Upper lobe of left lung (tissue), 6 donors: ENCODE data around the gene LRRIQ4. TPM values are rescaled to one million over a fixed set of nuclear protein-coding genes. Genes with fewer than 3 reads are reported as not detected.

Source experiments
- ATAC-seq, 2 donors: fragments of 200-7000 bp; cut with Tn5 transposase; one replicate each; pipeline ENCODE4 v1.9.1; 2022; ENCODE audit warnings: mild to moderate bottlenecking in 2 of 2, moderate library complexity in 2 of 2; ENCODE audit not compliant: low FRiP score in 2 of 2
- DNase-seq, 2 donors: peaks; one replicate each; pipeline ENCODE4 v3.0.0-alpha.2; 2019 to 2020
- H3K27ac ChIP-seq, 4 donors: fragments of 200-600 bp; sonication (generic); one replicate each; pipeline ENCODE4 v1.5.1; 2016 to 2019
- H3K27me3 ChIP-seq, 4 donors: fragments of 200-600 bp; sonication (generic); one replicate each; pipeline ENCODE4 v1.5.1; 2017 to 2019
- H3K36me3 ChIP-seq, 4 donors: fragments of 200-600 bp; sonication (generic); one replicate each; pipeline ENCODE4 v1.5.1; 2016 to 2019
- H3K4me1 ChIP-seq, 4 donors: fragments of 200-600 bp; sonication (generic); one replicate each; pipeline ENCODE4 v1.5.1; 2018 to 2019
- H3K4me3 ChIP-seq, 4 donors: fragments of 200-600 bp; sonication (generic); one replicate each; pipeline ENCODE4 v1.5.1; 2017 to 2019; ENCODE audit warnings: mild to moderate bottlenecking in 2 of 4, moderate library complexity in 1 of 4
- H3K9me3 ChIP-seq, 4 donors: fragments of 200-600 bp; sonication (generic); one replicate each; pipeline ENCODE4 v1.5.1; 2018 to 2019
- CTCF ChIP-seq, 6 experiments: fragments of 450-650 bp in 4 of 6; fragments of 200-600 bp in 2 of 6; sonication (generic) in 2 of 6; IDR thresholded peaks; one replicate each; pipeline ENCODE4 v1.5.1; 2016 to 2019; ENCODE audit warnings: antibody characterized with exemption in 6 of 6
- EP300 ChIP-seq, 4 donors: sonication (generic); formaldehyde crosslinking; IDR thresholded peaks; one replicate each; pipeline ENCODE4 v1.5.1; 2017; ENCODE audit warnings: antibody characterized with exemption in 4 of 4, control low read depth in 2 of 4
- POLR2A ChIP-seq, 4 donors: fragments of 450-650 bp; IDR thresholded peaks; one replicate each; pipeline ENCODE4 v1.5.1; 2016 to 2017; ENCODE audit warnings: antibody characterized with exemption in 4 of 4, mild to moderate bottlenecking in 2 of 4
- POLR2AphosphoS5 ChIP-seq, 2 donors: sonication (generic); formaldehyde crosslinking; IDR thresholded peaks; one replicate each; pipeline ENCODE4 v1.5.1; 2017; ENCODE audit warnings: antibody characterized with exemption in 2 of 2
- WGBS, 2 donors: methylation state at CpG; one replicate each; pipeline ENCODE4 v1.1.5; 2017 to 2018; 5-methylcytosine and 5-hydroxymethylcytosine counted together
- total RNA-seq, 6 donors: library from RNA; depleted of rRNA in 4 of 6; stranded (reverse); fragments of >200 nt in 4 of 6; gene quantifications; one replicate each; pipeline versions ENCODE4 v1.1.0 to v1.2.1, GENCODE V29; 2016 to 2021
- donor health status: DM: no; HTN: no; CAD: no; lungs with moderate emphysema.
- donor health status: DM: no; HTN: yes; CAD: no; lungs with severe emphysema.

LRRIQ4 gene
- total RNA-seq, 6 donors from 2014 or later = 0.22 to 0.24 TPM; not detected in 4

GRCh38 chr3:169879845-169880575, 67.3 kb downstream of the LRRIQ4 start:
- TF ChIP-seq EP300 (IDR thresholded peaks at IDR 0.05) = no peak
- no peak for TF ChIP-seq CTCF (IDR thresholded peaks at IDR 0.05)
- TF ChIP-seq POLR2A (IDR thresholded peaks at IDR 0.05) = no peak
- no peak for TF ChIP-seq POLR2AphosphoS5 (IDR thresholded peaks at IDR 0.05)

GRCh38 chr3:169880576-169881250, 68.0 kb downstream of the LRRIQ4 start:
- H3K9me3 ChIP-seq = no peaks in the 10 kb centered on the region
- H3K27me3 ChIP-seq = no peaks in the 10 kb centered on the region
- no peaks in the 10 kb centered on the region for H3K36me3 ChIP-seq
- H3K4me1 ChIP-seq = no peaks in the 10 kb centered on the region
- 88 to 89% methylated on average over 4 of the region's 4 CpGs for WGBS, 2 donors
- TF ChIP-seq CTCF (IDR thresholded peaks at IDR 0.05) (no peak), EP300 (IDR thresholded peaks at IDR 0.05) (no peak), POLR2AphosphoS5 (IDR thresholded peaks at IDR 0.05) (no peak), POLR2A (IDR thresholded peaks at IDR 0.05) (no peak)
- no peak for ATAC-seq
- no peak overlapping the region for H3K4me3 ChIP-seq
- H3K27ac ChIP-seq = no peak overlapping the region
- DNase-seq = no peak

More at GRCh38 chr3:169879845-169880575, 67.3 kb downstream of the LRRIQ4 start:
- Histone ChIP-seq H3K36me3 (no peaks in the 10 kb centered on the region), H3K27ac (no peak overlapping the region), H3K27me3 (no peaks in the 10 kb centered on the region), H3K4me1 (no peaks in the 10 kb centered on the region), H3K9me3 (no peaks in the 10 kb centered on the region), H3K4me3 (no peak overlapping the region)
- WGBS, 2 donors = 68 to 72% methylated on average over 2 to 3 of the region's 3 CpGs
- peak in 1 of 2 donors; percentile 27 for DNase-seq
- peak in 1 of 2 donors; percentile 25 for ATAC-seq

- ATAC-seq = peak; percentile 52 to 74
- no peak overlapping the region for H3K4me3 ChIP-seq
- peak in 1 of 2 donors; percentile 89 for DNase-seq
- H3K27ac ChIP-seq = no peak overlapping the region
- 38 to 53% methylated on average over 5 of the region's 5 CpGs for WGBS, 2 donors
- H3K36me3 ChIP-seq = no peaks in the 10 kb centered on the region
- no peaks in the 10 kb centered on the region for H3K4me1 ChIP-seq
- TF ChIP-seq POLR2AphosphoS5 (IDR thresholded peaks at IDR 0.05) (no peak), EP300 (IDR thresholded peaks at IDR 0.05) (no peak), POLR2A (IDR thresholded peaks at IDR 0.05) (no peak), CTCF (IDR thresholded peaks at IDR 0.05) (no peak)
- H3K9me3 ChIP-seq = no peaks in the 10 kb centered on the region
- H3K27me3 ChIP-seq = no peaks in the 10 kb centered on the region
Measured at GRCh38 chr3:169886671-169887070, 74.0 kb downstream of the LRRIQ4 start.

Other genes with a start within 250 kb of the LRRIQ4 start
- 100 to 1,000 TPM in 1 of 6 donors, 10 to 100 TPM in 5; 36.5 to 150 (median 82.3) TPM for gene MECOM, start 149.2 kb upstream of the LRRIQ4 start, total RNA-seq
- 10 to 100 TPM in 5 of 6 donors, not detected in 1; 16.6 to 96.4 (median 41.9) TPM for gene TERC, start 47.8 kb upstream of the LRRIQ4 start, total RNA-seq
- 1 to 10 TPM in 4 of 6 donors, under 1 TPM in 2; 0.55 to 6.3 (median 1.7) TPM for gene ACTRT3, start 43.3 kb upstream of the LRRIQ4 start, total RNA-seq
- gene MYNN, start 39.5 kb upstream of the LRRIQ4 start, total RNA-seq = 10 to 100 TPM in 3 of 6 donors, 1 to 10 TPM in 3; 2.3 to 22.5 (median 10.9) TPM
- 10 to 100 TPM in 1 of 6 donors, 1 to 10 TPM in 4, under 1 TPM in 1; 0.78 to 12.9 (median 3.9) TPM for gene LRRC34, start within 50 bp of the LRRIQ4 start, total RNA-seq
- gene LRRC31, start 57.1 kb downstream of the LRRIQ4 start, total RNA-seq = 1 to 10 TPM in 4 of 6 donors, under 1 TPM in 2; 0.34 to 5.6 (median 1.3) TPM
- gene SAMD7, start 98.7 kb downstream of the LRRIQ4 start, total RNA-seq = not detected
- 100 to 1,000 TPM in 2 of 6 donors, 10 to 100 TPM in 4; 30.0 to 129 (median 72.9) TPM for gene SEC62, start 153.9 kb downstream of the LRRIQ4 start, total RNA-seq
- gene GPR160, start 225.1 kb downstream of the LRRIQ4 start, total RNA-seq = 10 to 100 TPM; 11.5 to 49.7 (median 34.1) TPM